Stimulated activated CD8-positive, alpha-beta memory T cell treated with anti-CD3 and anti-CD28 coated beads, Interleukin-15, amount 100 ng/mL, for 4 hours (primary cell): ENCODE results near the gene PITPNM3.
"Not testable (repeated sequence)": the region's sequence is repeated elsewhere in the genome, so short reads cannot be mapped to it uniquely, and the experiment has no call there.

Experiments
- DNase-seq, 2 donors: peaks; one replicate each; pipeline ENCODE4 v3.0.0-alpha.2; 2020; ENCODE audit warnings: low read depth in 2 of 2

PITPNM3 gene

GRCh38 chr17:6574687-6575595 is 18.6 kb upstream of the PITPNM3 start:
- peak; percentile 15 to 16 for DNase-seq

- DNase-seq = no peak
Observed at GRCh38 chr17:6573982-6574686, 17.8 kb upstream of the PITPNM3 start.

GRCh38 chr17:6573495-6573894 is 17.1 kb upstream of the PITPNM3 start:
- not testable (repeated sequence) for DNase-seq

GRCh38 chr17:6572972-6573370 is 16.6 kb upstream of the PITPNM3 start:
- DNase-seq = no peak

- DNase-seq = no peak
Observed at GRCh38 chr17:6571452-6571781, 15.1 kb upstream of the PITPNM3 start.

- no peak for DNase-seq
Observed at GRCh38 chr17:6570731-6571451, 14.5 kb upstream of the PITPNM3 start.

GRCh38 chr17:6569370-6570285 is 13.3 kb upstream of the PITPNM3 start:
- DNase-seq = no peak

- DNase-seq = no peak
Observed at GRCh38 chr17:6568184-6568758, 11.9 kb upstream of the PITPNM3 start.

- no peak for DNase-seq
Observed at GRCh38 chr17:6567528-6568183, 11.3 kb upstream of the PITPNM3 start.

- no peak for DNase-seq
Observed at GRCh38 chr17:6561446-6561845, 5.1 kb upstream of the PITPNM3 start.

- DNase-seq = no peak
Observed at GRCh38 chr17:6560496-6560895, 4.1 kb upstream of the PITPNM3 start.

- no peak for DNase-seq
Observed at GRCh38 chr17:6559753-6560215, 3.4 kb upstream of the PITPNM3 start.

- no peak for DNase-seq
Observed at GRCh38 chr17:6558932-6559752, 2.8 kb upstream of the PITPNM3 start.

GRCh38 chr17:6558276-6558675 is 1.9 kb upstream of the PITPNM3 start:
- DNase-seq = no peak

GRCh38 chr17:6557040-6557438 is 684 bp upstream of the PITPNM3 start:
- no peak for DNase-seq

- DNase-seq = no peak
Observed at GRCh38 chr17:6555331-6556120, 829 bp downstream of the PITPNM3 start.

GRCh38 chr17:6554871-6555330 is 1.5 kb downstream of the PITPNM3 start:
- no peak for DNase-seq

- DNase-seq = no peak
Observed at GRCh38 chr17:6554342-6554741, 2.0 kb downstream of the PITPNM3 start.
